GM19025 (cell line): ENCODE results near the gene ELK1.
"Not testable (repeated sequence)": the region's sequence is repeated elsewhere in the genome, so short reads cannot be mapped to it uniquely, and the experiment has no call there.

Experiments used
- ATAC-seq: cut with Tn5 transposase; IDR thresholded peaks from one replicate; pipeline ENCODE4 v1.9.1; 2021; ENCODE audit warnings: mild to moderate bottlenecking, low read depth, moderate library complexity; ENCODE audit not compliant: unreplicated experiment

ELK1 gene

GRCh38 chrX:47614618-47615017 is 35.7 kb downstream of the ELK1 start:
- no peak for ATAC-seq

DNA sequence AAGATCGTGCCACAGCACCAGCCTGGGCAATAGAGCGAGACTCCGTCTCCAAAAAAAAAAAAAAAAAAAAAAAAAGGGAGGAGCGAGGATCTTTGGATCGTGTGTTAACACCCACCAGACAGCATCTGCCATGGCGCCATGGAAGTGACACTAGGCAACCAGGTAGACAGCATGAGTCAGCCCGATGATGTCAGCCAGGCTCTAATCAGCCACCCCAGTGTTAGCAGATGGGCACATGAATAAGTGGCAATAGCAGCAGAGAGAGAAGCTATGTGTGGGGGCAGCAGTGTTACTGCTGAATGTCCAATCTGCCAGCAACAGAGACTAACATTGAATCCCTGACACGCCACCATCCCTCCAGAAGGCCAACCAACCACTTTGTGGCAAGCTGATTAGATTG is 37.3 kb downstream of the ELK1 start:
- no peak for ATAC-seq

GRCh38 chrX:47612418-47612817 is 37.9 kb downstream of the ELK1 start:
- ATAC-seq, result no peak

DNA sequence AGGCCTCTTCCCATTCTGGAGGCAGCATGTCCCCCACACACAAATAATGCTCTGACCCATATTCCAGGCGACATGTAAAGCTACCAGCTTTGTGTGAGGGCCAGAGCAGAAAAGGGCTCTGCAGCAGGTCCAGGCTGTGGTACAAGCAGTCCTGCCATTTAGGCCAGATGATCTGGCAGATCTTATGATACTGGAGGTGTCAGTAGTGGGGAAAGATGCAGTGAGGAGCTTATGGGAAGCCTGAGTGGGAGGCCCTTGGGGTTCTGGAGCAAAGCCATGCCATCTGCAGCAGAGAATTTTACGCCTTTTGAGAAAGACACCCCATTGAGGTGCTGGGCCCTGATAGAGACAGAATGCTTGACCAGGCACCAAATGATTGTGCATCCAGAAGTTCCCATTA is 38.4 kb downstream of the ELK1 start:
- ATAC-seq, result no peak

GRCh38 chrX:47611489-47611888 is 38.9 kb downstream of the ELK1 start:
- no peak for ATAC-seq

GRCh38 chrX:47610511-47610910 is 39.9 kb downstream of the ELK1 start:
- ATAC-seq, result no peak

DNA sequence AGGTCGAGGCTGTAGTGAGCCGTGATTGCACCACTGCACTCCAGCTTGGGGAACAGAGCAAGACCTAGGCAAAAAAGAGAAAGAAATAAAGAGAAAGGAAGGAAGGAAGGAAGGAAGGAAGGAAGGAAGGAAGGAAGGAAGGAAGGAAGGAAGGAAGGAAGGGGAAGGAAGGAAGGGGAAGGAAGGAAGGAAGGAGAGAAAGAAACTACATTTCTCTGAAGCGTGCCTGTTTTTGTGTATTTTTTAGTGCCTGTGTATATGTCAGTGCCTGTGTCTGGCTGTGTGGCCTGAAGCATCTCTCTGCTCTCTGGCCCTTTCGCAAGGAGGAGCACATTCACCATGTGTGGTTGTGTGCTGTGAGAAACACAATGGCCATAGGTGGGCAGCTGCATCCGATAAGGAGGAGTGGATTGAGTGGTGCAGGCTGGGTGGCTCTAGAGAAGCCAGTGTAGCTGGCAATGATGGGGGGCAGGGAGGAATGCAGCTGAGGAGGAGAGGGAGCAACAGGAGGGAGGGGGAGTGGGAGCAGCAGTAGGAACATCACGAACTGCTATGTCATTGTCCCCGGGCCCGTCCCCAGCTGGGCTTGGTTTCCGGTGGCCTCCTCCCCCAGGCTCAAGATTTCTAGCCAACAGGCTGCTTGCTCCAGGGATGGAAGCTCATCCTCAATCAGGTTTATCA is 42.1 kb downstream of the ELK1 start:
- no peak for ATAC-seq

GRCh38 chrX:47607091-47607490 is 43.3 kb downstream of the ELK1 start:
- no peak for ATAC-seq

- no peak for ATAC-seq
Observed at GRCh38 chrX:47605024-47605423, 45.3 kb downstream of the ELK1 start.

- not testable (repeated sequence) for ATAC-seq
Observed at GRCh38 chrX:47603125-47603524, 47.2 kb downstream of the ELK1 start.

- ATAC-seq, result no peak
Observed at GRCh38 chrX:47597222-47597621, 53.1 kb downstream of the ELK1 start.

DNA sequence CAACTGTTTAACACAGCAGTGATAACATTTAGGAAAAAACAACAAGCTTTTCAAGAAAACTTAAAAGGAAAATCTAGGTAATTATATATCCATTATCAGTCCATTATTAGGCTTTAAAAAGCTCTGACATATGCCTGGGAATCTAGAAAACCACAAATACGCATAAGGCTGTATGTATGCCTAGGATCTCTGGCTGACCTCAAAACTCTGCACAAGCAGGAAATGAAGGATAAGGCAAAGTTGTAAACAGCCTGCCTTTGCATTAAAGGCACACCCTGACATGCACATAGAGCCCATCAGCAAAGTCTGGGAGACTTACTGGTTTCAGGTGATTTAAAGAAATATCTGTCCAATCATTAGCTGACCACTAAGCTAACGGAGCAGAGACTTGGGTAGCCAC is 54.1 kb downstream of the ELK1 start:
- no peak for ATAC-seq

DNA sequence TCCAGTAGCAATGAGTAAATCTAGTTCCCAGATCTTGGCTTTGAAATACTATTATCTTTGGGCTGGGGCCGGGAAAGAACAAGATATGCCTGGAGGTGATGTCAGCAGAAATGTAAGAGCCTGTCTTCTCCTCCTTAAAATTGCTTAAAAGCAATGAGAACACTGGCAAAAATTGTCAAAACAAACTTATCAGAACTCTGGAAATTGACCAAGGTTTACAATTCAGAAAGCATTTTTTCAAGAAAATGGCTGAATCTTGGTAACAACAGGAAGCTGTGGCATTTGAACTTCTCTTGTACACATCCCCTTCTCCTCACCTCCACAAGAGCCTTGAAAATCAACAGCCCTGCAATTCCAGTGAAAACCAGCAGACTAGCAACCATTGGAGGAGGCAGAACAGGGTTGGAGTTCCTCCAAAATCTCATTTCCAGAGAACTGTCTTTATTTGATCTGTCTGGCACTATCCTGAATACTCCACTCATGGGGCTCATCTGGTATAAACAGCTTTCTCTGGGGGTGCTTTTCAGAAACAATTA is 54.6 kb downstream of the ELK1 start:
- ATAC-seq, result no peak

DNA sequence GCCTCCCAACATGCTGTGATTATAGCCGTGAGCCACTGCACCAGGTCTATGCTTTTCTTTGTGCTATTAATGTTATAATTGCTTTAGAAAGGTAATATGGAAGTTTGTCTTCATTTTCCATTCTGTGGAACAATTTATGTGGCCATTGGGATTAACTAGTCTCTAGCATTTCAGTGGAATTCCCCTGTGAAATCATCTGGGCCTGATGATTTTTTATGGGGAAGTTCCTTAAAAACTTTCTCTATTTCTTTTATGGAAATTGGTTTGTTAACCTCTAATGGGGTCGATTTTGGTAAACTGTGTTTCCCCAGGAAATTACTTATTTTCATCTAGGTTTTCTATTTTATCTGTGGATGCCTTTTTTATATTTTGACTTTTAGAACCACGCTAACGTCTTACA is 56.8 kb downstream of the ELK1 start:
- no peak for ATAC-seq

DNA sequence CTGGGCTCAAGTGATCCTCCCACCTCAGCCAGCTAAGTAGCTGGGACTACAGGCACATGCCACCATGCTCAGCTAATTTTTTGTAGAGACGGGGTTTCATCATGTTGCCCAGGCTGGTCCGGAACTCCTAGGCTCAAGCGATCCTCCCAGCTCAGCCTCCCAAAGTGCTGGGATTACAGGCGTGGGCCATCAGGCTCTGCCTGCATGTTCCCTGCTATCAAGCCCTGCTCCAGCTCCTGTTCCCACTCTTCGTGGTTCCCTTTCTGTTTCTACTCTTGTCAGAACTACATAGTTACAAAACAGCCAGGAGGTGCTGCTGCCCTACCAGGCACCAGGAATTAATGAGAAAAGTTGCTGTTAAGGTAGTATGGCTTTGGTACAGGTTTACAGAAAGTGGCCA is 59.4 kb downstream of the ELK1 start:
- ATAC-seq, result no peak

DNA sequence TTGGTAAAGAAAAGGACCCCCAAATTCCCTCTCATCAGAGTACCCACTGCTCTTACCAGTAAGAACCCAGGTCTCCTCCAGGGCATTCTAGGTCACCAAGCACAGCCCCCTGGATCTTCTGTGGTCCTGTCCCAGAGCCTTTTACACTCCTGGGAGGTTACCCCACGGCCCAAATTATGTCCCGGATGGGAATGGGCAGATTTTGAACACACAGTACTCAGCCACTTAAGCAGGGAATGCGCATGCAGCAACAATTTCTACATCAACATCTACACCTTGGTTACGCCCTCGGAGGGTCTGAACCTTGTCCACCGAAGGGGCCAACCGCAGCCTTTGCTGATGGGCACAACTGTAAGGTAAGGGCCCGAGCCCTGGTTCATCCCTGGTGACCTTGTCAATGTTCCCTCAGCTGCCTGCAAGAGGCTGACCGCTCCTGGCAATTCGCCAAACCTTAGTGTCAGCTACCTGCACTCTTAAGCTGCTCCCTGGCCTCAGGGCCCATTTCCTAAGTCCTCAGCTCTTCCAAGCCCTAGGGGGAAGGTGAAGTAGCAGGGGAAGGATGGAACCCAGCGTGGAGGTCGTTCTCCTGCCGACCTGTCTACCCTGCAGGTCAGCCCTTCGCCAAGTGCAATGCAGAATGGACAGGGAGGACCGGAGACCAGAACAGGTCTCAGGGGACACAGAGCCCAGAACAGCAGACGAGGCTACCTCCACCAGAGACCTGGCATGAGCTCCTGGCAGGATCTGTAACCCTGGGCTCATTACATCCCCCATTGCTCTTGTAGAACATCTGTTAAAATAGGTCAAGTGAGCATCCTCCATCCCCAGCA is 62.2 kb downstream of the ELK1 start:
- ATAC-seq, result no peak

DNA sequence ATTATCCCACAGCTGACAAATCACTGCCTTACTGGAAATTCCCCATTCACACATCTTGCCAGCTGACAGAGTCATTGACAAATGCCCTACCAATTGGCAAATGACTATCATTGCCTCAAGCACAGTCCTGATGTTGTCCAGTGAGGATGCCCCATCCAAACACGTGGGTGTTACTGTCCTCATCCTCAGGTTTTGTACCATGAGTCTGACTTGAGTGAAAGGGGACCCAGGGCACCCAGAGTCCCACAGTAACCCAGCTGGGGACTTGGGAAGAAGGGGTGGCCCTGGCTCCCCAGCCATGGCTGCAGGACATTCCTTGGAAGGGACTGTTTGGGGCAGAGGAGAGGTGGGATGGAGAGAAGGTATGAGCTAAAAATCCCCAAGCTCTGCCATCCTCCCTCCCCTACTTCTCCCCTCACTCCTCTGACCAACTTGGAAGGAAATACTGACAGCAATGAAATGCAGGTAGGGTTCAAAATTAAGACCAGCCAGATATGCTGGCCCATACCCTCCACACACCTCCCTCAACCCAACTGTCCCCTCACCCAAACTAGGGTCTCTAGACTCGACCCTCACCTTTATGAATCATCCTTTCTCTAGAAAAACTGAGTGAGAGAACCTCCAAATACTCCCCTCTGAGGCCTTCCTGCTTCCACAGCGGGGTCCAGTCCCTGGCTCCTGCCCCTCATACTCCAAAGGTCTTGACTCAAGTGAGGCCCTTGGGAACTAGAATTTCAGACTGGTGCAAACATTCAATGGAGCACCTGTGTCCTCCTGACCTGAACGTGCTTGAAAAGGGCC is 63.1 kb downstream of the ELK1 start:
- no peak for ATAC-seq

- ATAC-seq, result no peak
Observed at GRCh38 chrX:47586043-47586787, 64.1 kb downstream of the ELK1 start.
